ENCODE results near the gene SLC24A3.

- no peak for TF ChIP-seq EZH2 (IDR thresholded peaks at IDR 0.05; ENCODE audit: low read depth)
- no peak for TF ChIP-seq CTCF (conservative IDR thresholded peaks at IDR 0.05)
Measured at GRCh38 chr20:19317237-19318069, 105.0 kb downstream of the SLC24A3 start.

Measured in PC-9 (cell line).